HCT116 (cell line): Measurements from ENCODE around the gene ALK. TPM values are rescaled to one million over a fixed set of nuclear protein-coding genes. Genes with fewer than 3 reads are reported as not detected.

Experiments
- ATAC-seq: fragments of 200-7000 bp; cut with Tn5 transposase; 2 replicates; pipeline ENCODE4 v1.9.1; 2020; ENCODE audit warnings: mild to moderate bottlenecking, moderate library complexity
- BruUV-seq: library from RNA; stranded (reverse); fragments of 400-500 nt; replicated peaks from 2 replicates; lab custom pipeline; 2021; lab: Mats Ljungman, UMichigan
- CTCF ChIA-PET: fragments of 300-600 bp; sonication (Branson Sonifier 250); formaldehyde crosslinking; loops from one replicate; lab custom pipeline; 2021; ENCODE audit warnings: antibody characterized with exemption; lab: Charles Lee
- POLR2A ChIA-PET: fragments of 300-600, 350-600 bp; sonication (Branson Sonifier 250); formaldehyde crosslinking; loops from one replicate; lab custom pipeline; 2021; ENCODE audit warnings: antibody characterized with exemption; lab: Charles Lee
- RAD21 ChIA-PET, 2 experiments: fragments of 300-600 bp; sonication (Branson Sonifier 250); formaldehyde crosslinking; loops; one replicate each; lab custom pipeline; 2023; ENCODE audit warnings: low total read pairs in 2 of 2; ENCODE audit not compliant: uncharacterized antibody in 2 of 2, unreplicated experiment in 2 of 2, low non-redundant PET in 1 of 2; lab: Charles Lee
- DNase-seq: peaks from one replicate; pipeline ENCODE4 v3.0.0-alpha.2; 2010; ENCODE audit warnings: low read depth, low spot score
- H2AFZ ChIP-seq: fragments of 200-600 bp; shearing (Covaris generic), sonication (generic); 2 replicates; pipeline ENCODE4 v1.6.1; 2017; ENCODE audit warnings: low read depth, mixed run types, mixed read lengths, antibody characterized with exemption, low read length; ENCODE audit not compliant: poor library complexity, severe bottlenecking
- H3K27ac ChIP-seq: 2 replicates; pipeline ENCODE4 v1.5.1; 2012; ENCODE audit warnings: low read depth, low read length
- H3K27me3 ChIP-seq: fragments of 200-600 bp; sonication (generic); 2 replicates; pipeline ENCODE4 v1.6.1; 2016; ENCODE audit warnings: mixed run types, low read length, mixed read lengths; ENCODE audit not compliant: insufficient read depth
- H3K36me3 ChIP-seq, 2 experiments: fragments of 200-500 bp in 1 of 2; fragments of 200-600 bp in 1 of 2; sonication (Bioruptor generic) in 1 of 2; sonication (generic) in 1 of 2; 2 replicates each; pipeline versions ENCODE4 v1.5.1 to v1.6.1; 2014 to 2016; ENCODE audit warnings: low read length in 2 of 2, inconsistent platforms in 1 of 2, mixed read lengths in 1 of 2, mixed run types in 1 of 2; ENCODE audit not compliant: insufficient read depth in 2 of 2, control insufficient read depth in 1 of 2
- H3K4me1 ChIP-seq, 2 experiments: fragments of 200-600 bp in 1 of 2; sonication (generic) in 1 of 2; 2 replicates each; pipeline versions ENCODE4 v1.5.1 to v1.6.1; 2012 to 2017; ENCODE audit warnings: low read length in 2 of 2, inconsistent platforms in 1 of 2, mild to moderate bottlenecking in 1 of 2, mixed read lengths in 1 of 2, mixed run types in 1 of 2, moderate library complexity in 1 of 2; ENCODE audit not compliant: insufficient read depth in 2 of 2, control insufficient read depth in 1 of 2
- H3K4me2 ChIP-seq: fragments of 200-600 bp; sonication (generic); 2 replicates; pipeline ENCODE4 v1.6.1; 2017; ENCODE audit warnings: mixed run types, low read length, mixed read lengths
- H3K4me3 ChIP-seq, 2 experiments: fragments of 200-600 bp in 1 of 2; sonication (generic) in 1 of 2; replicated peaks in 1 of 2; 2 replicates each; pipeline ENCODE4 v1.5.1; 2011 to 2016; ENCODE audit warnings: low read length in 2 of 2, control low read depth in 1 of 2, low read depth in 1 of 2, mild to moderate bottlenecking in 1 of 2, mixed read lengths in 1 of 2, mixed run types in 1 of 2
- H3K79me2 ChIP-seq: fragments of 200-600 bp; sonication (generic); 2 replicates; pipeline ENCODE4 v1.6.1; 2017; ENCODE audit warnings: mild to moderate bottlenecking, mixed run types, low read length, moderate library complexity, mixed read lengths; ENCODE audit not compliant: insufficient read depth
- H3K9ac ChIP-seq: fragments of 200-600 bp; sonication (generic); 2 replicates; pipeline ENCODE4 v1.6.1; 2016; ENCODE audit warnings: low read length, mixed read lengths
- H3K9me2 ChIP-seq: fragments of 200-600 bp; sonication (generic), shearing (Covaris generic); 2 replicates; pipeline ENCODE4 v1.6.1; 2017; ENCODE audit warnings: mixed run types, mild to moderate bottlenecking, moderate library complexity; ENCODE audit not compliant: insufficient read depth
- H3K9me3 ChIP-seq, 2 experiments: fragments of 200-500 bp in 1 of 2; fragments of 200-600 bp in 1 of 2; sonication (Bioruptor generic) in 1 of 2; sonication (generic) in 1 of 2; 2 replicates each; pipeline ENCODE4 v1.6.1; 2014 to 2017; ENCODE audit warnings: low read length in 2 of 2, mixed read lengths in 2 of 2, inconsistent platforms in 1 of 2, low read depth in 1 of 2, mild to moderate bottlenecking in 1 of 2, mixed run types in 1 of 2, moderate library complexity in 1 of 2; ENCODE audit not compliant: control insufficient read depth in 1 of 2, insufficient read depth in 1 of 2
- H4K20me1 ChIP-seq: fragments of 200-600 bp; sonication (generic), shearing (Covaris generic); 2 replicates; pipeline ENCODE4 v1.6.1; 2017; ENCODE audit warnings: mixed run types, mild to moderate bottlenecking, moderate library complexity; ENCODE audit not compliant: insufficient read depth
- ZBTB33 ChIP-seq: IDR thresholded peaks from 2 replicates; pipeline ENCODE4 v1.6.1; 2011; ENCODE audit warnings: mild to moderate bottlenecking, low read length, moderate library complexity; ENCODE audit not compliant: insufficient replicate concordance; ENCODE audit errors: extremely low read depth
- ZNF274 ChIP-seq: fragments of 200-500 bp; sonication (Bioruptor generic); IDR thresholded peaks from 2 replicates; pipeline ENCODE4 v1.6.1; 2014; ENCODE audit warnings: mild to moderate bottlenecking, low read depth, low read length, inconsistent platforms
- intact Hi-C: fragments of 100-400 bp; cut with micrococcal nuclease; formaldehyde crosslinking; loops from 2 replicates; pipeline ENCODE4 v1.10.0; 2022
- total RNA-seq: library from RNA; stranded (reverse); gene quantifications from one replicate; pipeline ENCODE4 v1.2.1, GENCODE V29; 2021; ENCODE audit not compliant: unreplicated experiment
- TF ChIP-seq, protein P1 (sequence below), 3 experiments: fragments of 200-600 bp in 1 of 3; sonication (generic) in 1 of 3; IDR thresholded peaks in 2 of 3; conservative IDR thresholded peaks in 1 of 3; 2 replicates each; pipeline ENCODE4 v1.5.1; 2012 to 2017; ENCODE audit warnings: low read depth in 2 of 3, low read length in 2 of 3, antibody characterized with exemption in 1 of 3, borderline replicate concordance in 1 of 3, control low read depth in 1 of 3, mild to moderate bottlenecking in 1 of 3, mixed read lengths in 1 of 3, mixed run types in 1 of 3, moderate library complexity in 1 of 3; ENCODE audit not compliant: insufficient read depth in 1 of 3

The ALK gene
- total RNA-seq, 1 experiment from 2014 or later = not detected

DNA sequence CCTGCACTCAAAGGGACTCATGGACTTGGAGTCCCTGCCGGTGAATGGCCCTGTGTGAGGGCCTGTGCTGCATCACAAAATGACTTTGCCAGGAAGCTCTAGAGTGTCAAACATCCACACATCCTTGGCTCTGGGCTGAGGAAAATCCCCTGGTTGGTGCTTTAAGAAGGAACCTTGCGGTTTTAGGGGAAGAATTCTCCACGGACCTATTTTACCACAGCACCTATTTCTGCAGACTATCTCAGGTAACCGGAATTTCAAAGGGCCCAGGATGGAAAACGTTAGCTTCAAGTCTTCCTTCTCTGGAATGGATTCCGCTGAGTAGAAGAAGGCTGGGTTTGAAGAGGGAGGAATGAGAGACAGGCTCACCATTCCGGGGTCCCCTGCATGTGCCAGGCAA lies 166.2 kb downstream of the ALK start:
- DNase-seq (peak; percentile 28), ATAC-seq (peak; percentile 68)
- no peaks in the 10 kb centered on the region for H3K36me3 ChIP-seq
- CTCF ChIA-PET = no interaction called here
- no peak overlapping the region for H3K27ac ChIP-seq
- H4K20me1 ChIP-seq = no peaks in the 10 kb centered on the region
- H3K4me2 ChIP-seq = peak overlapping the region; percentile 22; the same call in 1 of the 2 replicates
- H3K9ac ChIP-seq = no peak overlapping the region
- TF ChIP-seq ZBTB33 = no peak
- TF ChIP-seq, protein P1, sequence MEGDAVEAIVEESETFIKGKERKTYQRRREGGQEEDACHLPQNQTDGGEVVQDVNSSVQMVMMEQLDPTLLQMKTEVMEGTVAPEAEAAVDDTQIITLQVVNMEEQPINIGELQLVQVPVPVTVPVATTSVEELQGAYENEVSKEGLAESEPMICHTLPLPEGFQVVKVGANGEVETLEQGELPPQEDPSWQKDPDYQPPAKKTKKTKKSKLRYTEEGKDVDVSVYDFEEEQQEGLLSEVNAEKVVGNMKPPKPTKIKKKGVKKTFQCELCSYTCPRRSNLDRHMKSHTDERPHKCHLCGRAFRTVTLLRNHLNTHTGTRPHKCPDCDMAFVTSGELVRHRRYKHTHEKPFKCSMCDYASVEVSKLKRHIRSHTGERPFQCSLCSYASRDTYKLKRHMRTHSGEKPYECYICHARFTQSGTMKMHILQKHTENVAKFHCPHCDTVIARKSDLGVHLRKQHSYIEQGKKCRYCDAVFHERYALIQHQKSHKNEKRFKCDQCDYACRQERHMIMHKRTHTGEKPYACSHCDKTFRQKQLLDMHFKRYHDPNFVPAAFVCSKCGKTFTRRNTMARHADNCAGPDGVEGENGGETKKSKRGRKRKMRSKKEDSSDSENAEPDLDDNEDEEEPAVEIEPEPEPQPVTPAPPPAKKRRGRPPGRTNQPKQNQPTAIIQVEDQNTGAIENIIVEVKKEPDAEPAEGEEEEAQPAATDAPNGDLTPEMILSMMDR (IDR thresholded peaks at IDR 0.05 in 2 of 3, conservative IDR thresholded peaks at IDR 0.05 in 1 of 3; ENCODE audit: borderline replicate concordance in 1 of 3, insufficient read depth in 1 of 3, low read depth in 2 of 3, low read length in 2 of 3) = no peak
- TF ChIP-seq ZNF274 = no peak
- no TSS peak for BruUV-seq
- intact Hi-C loops = no loop called here
- H3K4me3 ChIP-seq = no peak overlapping the region
- H3K9me2 ChIP-seq = no peaks in the 10 kb centered on the region
- POLR2A ChIA-PET = no interaction called here
- no peak overlapping the region for H2AFZ ChIP-seq
- H3K4me1 ChIP-seq = no peaks in the 10 kb centered on the region
- H3K79me2 ChIP-seq = no peaks in the 10 kb centered on the region
- RAD21 ChIA-PET = no interaction called here
- peaks cover 55% of the 10 kb centered on the region for H3K27me3 ChIP-seq
- H3K9me3 ChIP-seq = no peaks in the 10 kb centered on the region
